Motor neuron (in vitro differentiated cells): ENCODE results near the gene ACER3. TPM values are rescaled to one million over a fixed set of nuclear protein-coding genes. Genes with fewer than 3 reads are reported as not detected.
A peak's percentile ranks its signal among the peaks of the same experiment; 100 is the strongest.
"Not testable (repeated sequence)": the region's sequence is repeated elsewhere in the genome, so short reads cannot be mapped to it uniquely, and the experiment has no call there.

Experiments
- ATAC-seq, 8 experiments: fragments of 200-7000 bp; cut with Tn5 transposase; replicated peaks in 6 of 8; 2 replicates each; pipeline ENCODE4 v1.8.0; 2021; ENCODE audit warnings: mild to moderate bottlenecking in 8 of 8, moderate library complexity in 8 of 8
- H3K27ac ChIP-seq, 2 donors: fragments of 250-450 bp; sonication (Bioruptor Pico); 2 replicates each; pipeline ENCODE4 v1.9.0; 2021; ENCODE audit warnings: antibody characterized with exemption in 2 of 2, mild to moderate bottlenecking in 2 of 2, moderate library complexity in 1 of 2
- H3K4me1 ChIP-seq, 2 donors: fragments of 250-450 bp; sonication (Bioruptor Pico); replicated peaks in 1 of 2; 2 replicates each; pipeline ENCODE4 v1.6.1; 2021; ENCODE audit warnings: antibody characterized with exemption in 2 of 2, mild to moderate bottlenecking in 2 of 2, moderate library complexity in 1 of 2
- H3K4me3 ChIP-seq, 5 donors: fragments of 250-450 bp; sonication (Bioruptor Pico); 2 replicates each; pipeline ENCODE4 v1.9.0; 2021; ENCODE audit warnings: antibody characterized with exemption in 5 of 5, mild to moderate bottlenecking in 5 of 5, moderate library complexity in 4 of 5
- WGBS, 10 experiments: fragments of 450-650 bp; shearing (Covaris generic); methylation state at CpG; one replicate each; pipeline ENCODE4 v1.0.0; 2022; 5-methylcytosine and 5-hydroxymethylcytosine counted together
- in situ Hi-C, 9 experiments: fragments of 400-800 bp; cut with MboI; loops; one replicate each; pipeline ENCODE4 v1.15.0; 2021; ENCODE audit warnings: low sequenced_read_pairs in 9 of 9, low pct_unique_long_range_greater_than_20kb in 2 of 9; ENCODE audit not compliant: unreplicated experiment in 9 of 9
- total RNA-seq, 8 experiments: library from RNA; unstranded; fragments of 300-600 nt; gene quantifications; 2 replicates each; pipeline versions ENCODE4 v1.2.3 to v1.2.4, GENCODE V29; 2022

ACER3 gene
- total RNA-seq, 8 experiments from 2014 or later: 7.1 to 15.8 (median 9.2) TPM

- ATAC-seq, H3K27ac ChIP-seq, H3K4me3 ChIP-seq, in situ Hi-C loops, H3K4me1 ChIP-seq: not testable (repeated sequence)
- WGBS, 10 experiments: no CpG with 5 or more reads among the region's 3 CpGs
Measured at GRCh38 chr11:76826508-76826907, 34.2 kb upstream of the ACER3 start.

- H3K27ac ChIP-seq, H3K4me1 ChIP-seq, ATAC-seq, in situ Hi-C loops, H3K4me3 ChIP-seq: not testable (repeated sequence)
Measured at GRCh38 chr11:76827005-76827404, 33.7 kb upstream of the ACER3 start.

DNA sequence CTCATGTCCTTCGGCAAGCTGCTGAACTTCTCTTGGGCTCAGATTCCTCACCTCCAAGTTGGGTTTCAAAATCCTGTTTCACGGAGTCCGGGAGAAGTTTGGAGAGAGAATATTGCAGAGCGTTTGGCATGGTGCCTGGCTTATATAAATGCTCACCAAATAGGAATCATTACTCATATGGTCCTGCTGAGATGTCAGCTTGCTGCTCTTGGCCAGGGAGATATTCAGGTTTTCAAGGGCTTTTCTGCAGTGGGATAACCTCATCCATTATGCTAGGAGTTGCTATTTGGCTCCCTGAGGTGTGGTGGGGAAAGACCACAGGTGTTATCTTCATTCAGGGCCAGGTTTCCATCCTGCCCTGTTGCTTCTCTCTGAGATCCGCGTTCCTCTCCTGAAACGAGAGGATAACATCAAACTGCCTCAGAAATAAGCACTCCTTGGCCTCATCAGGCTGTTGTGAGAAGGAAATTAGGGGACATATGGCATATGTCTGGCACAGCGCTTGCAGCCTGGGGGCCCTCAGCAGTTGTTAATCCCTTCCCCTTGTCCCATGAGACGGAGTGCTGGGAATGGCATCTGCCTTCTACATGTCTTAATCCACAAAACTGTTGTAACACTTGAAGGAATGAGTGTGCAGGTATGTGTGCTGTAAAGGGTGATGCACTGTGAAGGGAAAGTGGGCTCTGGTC lies 29.9 kb upstream of the ACER3 start:
- peak in 2 of 8 experiments; percentile 42 to 74 for ATAC-seq
- Histone ChIP-seq H3K27ac (no peak overlapping the region), H3K4me3 (no peak overlapping the region), H3K4me1 (no peaks in the 10 kb centered on the region)
- in situ Hi-C loops: no loop called here
- 11 to 100% (median 81%) methylated on average over 1 to 8 of the region's 9 CpGs for WGBS, 10 experiments

DNA sequence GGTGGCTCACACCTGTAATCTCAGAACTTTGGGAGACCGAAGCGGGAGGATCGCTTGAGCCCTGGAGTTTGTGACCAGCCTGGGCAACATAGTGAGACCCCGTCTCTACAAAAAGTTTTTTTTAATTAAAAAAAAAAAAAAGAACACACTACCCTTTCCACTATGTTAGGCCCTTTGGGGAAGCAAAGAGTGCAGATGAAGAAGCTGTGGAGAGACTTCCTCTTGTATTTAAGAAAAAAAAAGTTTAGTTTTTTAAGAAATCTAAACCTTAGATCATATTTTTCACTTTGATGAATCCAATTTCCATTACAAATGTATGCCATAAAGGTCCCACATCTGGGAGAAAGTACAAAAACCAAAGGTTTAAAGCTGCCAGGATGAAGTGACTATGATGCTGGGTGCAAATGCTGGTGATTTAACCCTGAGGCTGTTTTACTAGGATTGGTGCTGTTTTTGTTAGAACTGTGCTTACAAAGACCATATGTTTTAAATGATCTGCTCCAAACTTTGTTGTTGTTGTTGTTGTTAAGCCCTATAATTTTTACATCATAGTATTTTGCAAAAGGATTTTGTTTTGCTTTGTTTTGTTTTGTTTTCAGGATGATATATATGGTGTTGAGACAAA lies 28.9 kb upstream of the ACER3 start:
- in situ Hi-C loops: no loop called here
- no peak for ATAC-seq
- no peaks in the 10 kb centered on the region for H3K4me1 ChIP-seq
- WGBS, 10 experiments: 70 to 100% (median 88%) methylated on average over 1 to 4 of the region's 4 CpGs; no CpG with 5 or more reads in 2 of the 10 experiments
- H3K4me3 ChIP-seq: no peak overlapping the region
- H3K27ac ChIP-seq: no peak overlapping the region

GRCh38 chr11:76832361-76832760 lies 28.4 kb upstream of the ACER3 start:
- no peak for ATAC-seq
- Histone ChIP-seq H3K27ac (no peak overlapping the region), H3K4me1 (peaks cover under 1% of the 10 kb centered on the region in 2 donors), H3K4me3 (no peak overlapping the region)
- in situ Hi-C loops: no loop called here

- in situ Hi-C loops: no loop called here
- no peak for ATAC-seq
- 67 to 100% (median 97%) methylated on average over 1 to 3 of the region's 3 CpGs; no CpG with 5 or more reads in 5 of the 10 experiments for WGBS, 10 experiments
Measured at GRCh38 chr11:76834151-76834550, 26.6 kb upstream of the ACER3 start.

DNA sequence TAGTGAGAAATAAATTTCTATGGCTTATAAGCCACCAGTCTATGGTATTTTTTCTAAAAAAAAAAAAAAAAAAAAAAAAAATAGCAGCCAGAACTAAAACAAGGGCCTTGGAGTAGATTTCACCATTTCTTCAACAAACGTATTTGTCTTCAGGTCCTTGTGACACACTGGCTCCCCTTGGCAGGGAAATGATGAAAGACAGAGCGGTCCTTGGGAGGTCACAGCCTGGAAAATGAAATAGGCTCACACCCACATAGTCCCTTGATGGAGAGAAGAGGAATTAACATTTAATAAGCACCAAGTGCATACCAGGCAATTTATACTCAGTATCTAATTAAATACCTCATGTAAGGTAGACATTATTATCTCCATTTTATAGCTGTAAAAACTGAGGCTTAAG lies 25.7 kb upstream of the ACER3 start:
- no peak for ATAC-seq
- WGBS, 10 experiments: 40 to 100% (median 83%) methylated on average over 1 to 2 of the region's 2 CpGs; no CpG with 5 or more reads in 3 of the 10 experiments
- Histone ChIP-seq H3K4me1 (peaks cover 4 to 5% of the 10 kb centered on the region in 2 donors), H3K27ac (no peak overlapping the region), H3K4me3 (no peak overlapping the region)
- in situ Hi-C loops: no loop called here

More at GRCh38 chr11:76834151-76834550, 26.6 kb upstream of the ACER3 start:
- no peak overlapping the region for H3K27ac ChIP-seq
- H3K4me1 ChIP-seq: peaks cover 4 to 5% of the 10 kb centered on the region in 2 donors
- H3K4me3 ChIP-seq: no peak overlapping the region

- in situ Hi-C loops: no loop called here
- peak in 3 of 8 experiments; percentile 82 to 89 (median 87) for ATAC-seq
- Histone ChIP-seq H3K27ac (no peak overlapping the region), H3K4me3 (no peak overlapping the region), H3K4me1 (peaks cover 4 to 5% of the 10 kb centered on the region in 2 donors)
- 0 to 93% (median 63%) methylated on average over 1 to 4 of the region's 5 CpGs for WGBS, 10 experiments
Measured at GRCh38 chr11:76835928-76836612, 24.6 kb upstream of the ACER3 start.

- in situ Hi-C loops: no loop called here
- peak in 1 of 8 experiments; percentile 9 for ATAC-seq
- no peak overlapping the region for H3K27ac ChIP-seq
Measured at GRCh38 chr11:76836613-76837291, 24.0 kb upstream of the ACER3 start.

DNA sequence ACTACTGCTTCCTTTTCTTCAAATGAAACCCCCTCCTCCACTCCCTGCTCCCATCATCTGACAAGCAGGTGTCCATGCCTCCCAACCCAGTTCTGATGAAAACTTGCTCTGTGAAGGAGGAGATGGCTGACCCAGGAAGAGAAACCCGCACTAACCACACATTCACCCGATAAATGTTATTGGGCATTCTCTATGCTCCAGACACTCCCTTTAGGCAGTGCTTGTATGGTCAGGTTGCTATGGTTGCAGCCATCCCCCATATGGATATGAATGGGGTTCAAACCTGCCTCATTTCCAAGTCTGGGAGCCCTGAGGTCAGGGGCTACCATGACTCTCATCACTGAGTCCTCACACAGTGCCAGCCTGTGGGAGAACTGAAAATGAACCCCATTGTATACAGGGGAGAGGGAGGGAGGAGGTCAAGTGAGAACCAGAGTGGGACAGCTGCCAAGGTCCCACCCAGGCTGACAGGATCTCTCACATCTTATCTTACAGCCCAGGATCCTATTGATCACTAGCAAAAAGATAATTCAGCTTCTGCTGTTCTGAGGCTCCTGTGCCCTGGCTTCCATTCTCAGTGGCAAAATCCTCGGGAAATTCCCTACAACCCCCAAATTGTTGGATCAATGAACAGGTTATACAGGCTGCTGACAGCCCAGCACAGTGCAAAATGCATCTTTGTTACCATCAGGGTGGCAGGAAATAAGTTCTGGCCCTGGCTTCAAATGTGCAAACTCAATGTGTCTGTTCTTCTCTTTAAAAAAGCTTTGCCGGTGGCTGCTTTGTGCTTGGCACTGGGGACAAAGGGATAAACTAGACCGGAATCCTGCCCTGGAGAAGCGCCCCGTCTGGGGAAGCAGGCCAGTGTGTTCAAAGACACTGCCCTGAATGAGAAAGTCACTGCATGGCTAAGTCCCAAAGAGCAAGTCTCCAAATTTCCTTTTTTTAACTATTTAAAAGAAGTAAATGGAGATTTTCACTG lies 22.7 kb upstream of the ACER3 start:
- in situ Hi-C loops: no loop called here
- peak in 2 of 8 experiments; percentile 9 to 11 for ATAC-seq
- no peak overlapping the region for H3K27ac ChIP-seq

More at GRCh38 chr11:76836613-76837291, 24.0 kb upstream of the ACER3 start:
- H3K4me1 ChIP-seq: peaks cover 4 to 5% of the 10 kb centered on the region in 2 donors
- no peak overlapping the region for H3K4me3 ChIP-seq
- WGBS, 10 experiments: 57 to 90% (median 73%) methylated on average over 1 to 7 of the region's 11 CpGs; no CpG with 5 or more reads in 3 of the 10 experiments

DNA sequence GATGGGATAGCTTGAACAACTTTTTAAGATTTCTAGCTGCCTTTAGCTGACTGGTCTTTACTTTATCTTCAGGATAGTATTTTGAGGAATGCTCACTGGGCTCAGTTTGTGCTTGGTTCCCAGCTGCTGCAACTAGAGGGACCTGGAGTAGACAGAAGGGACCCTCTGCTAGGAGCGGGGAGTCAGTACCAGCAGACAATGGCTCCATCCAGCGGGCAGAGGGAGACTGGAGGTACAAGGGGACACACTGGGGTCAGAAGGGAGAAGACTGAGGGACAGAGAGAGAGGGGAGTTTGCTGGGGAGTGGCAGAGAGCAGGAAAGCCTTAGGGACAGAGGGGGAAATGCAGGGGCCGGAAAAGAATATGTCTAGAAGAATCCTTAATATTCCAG lies 22.0 kb upstream of the ACER3 start:
- 17 to 92% (median 43%) methylated on average over 1 to 3 of the region's 3 CpGs; no CpG with 5 or more reads in 4 of the 10 experiments for WGBS, 10 experiments
- H3K4me3 ChIP-seq: no peak overlapping the region
- ATAC-seq: peak in 6 of 8 experiments; percentile 35 to 73 (median 44)
- H3K27ac ChIP-seq: no peak overlapping the region
- peaks cover 4 to 5% of the 10 kb centered on the region in 2 donors for H3K4me1 ChIP-seq
- in situ Hi-C loops: no loop called here

More for the DNA sequence above, 22.7 kb upstream of the ACER3 start:
- WGBS, 10 experiments: 0 to 92% (median 80%) methylated on average over 1 to 6 of the region's 7 CpGs; no CpG with 5 or more reads in 2 of the 10 experiments
- Histone ChIP-seq H3K4me3 (no peak overlapping the region), H3K4me1 (peaks cover 4 to 5% of the 10 kb centered on the region in 2 donors)

- peak in 1 of 8 experiments; percentile 5 for ATAC-seq
- Histone ChIP-seq H3K4me1 (peaks cover 4 to 5% of the 10 kb centered on the region in 2 donors), H3K27ac (no peak overlapping the region), H3K4me3 (no peak overlapping the region)
- WGBS, 10 experiments: 29 to 83% (median 56%) methylated on average over 1 of the region's 1 CpG; no CpG with 5 or more reads in 6 of the 10 experiments
- in situ Hi-C loops: no loop called here
Measured at GRCh38 chr11:76839311-76839710, 21.4 kb upstream of the ACER3 start.
